CD4-positive, alpha-beta T cell treated with Interferon gamma for 1 hour (primary cell): Measurements from ENCODE around the gene CCDC27.

ENCODE experiments used
- DNase-seq: peaks from one replicate; pipeline ENCODE4 v3.0.0-alpha.2; 2020

The CCDC27 gene

GRCh38 chr1:3777647-3778589 is 25.7 kb downstream of the CCDC27 start:
- no peak for DNase-seq

GRCh38 chr1:3778590-3779264 is 26.5 kb downstream of the CCDC27 start:
- DNase-seq: no peak

- no peak for DNase-seq
Observed at GRCh38 chr1:3779265-3779911, 27.1 kb downstream of the CCDC27 start.

- no peak for DNase-seq
Observed at GRCh38 chr1:3779912-3780416, 27.7 kb downstream of the CCDC27 start.

- no peak for DNase-seq
Observed at GRCh38 chr1:3780901-3781300, 28.7 kb downstream of the CCDC27 start.

- no peak for DNase-seq
Observed at GRCh38 chr1:3783651-3784474, 31.6 kb downstream of the CCDC27 start.

- DNase-seq: no peak
Observed at GRCh38 chr1:3785045-3785444, 32.8 kb downstream of the CCDC27 start.

- no peak for DNase-seq
Observed at GRCh38 chr1:3785456-3786157, 33.4 kb downstream of the CCDC27 start.

GRCh38 chr1:3786468-3787348 is 34.5 kb downstream of the CCDC27 start:
- DNase-seq: no peak

- peak; percentile 13 for DNase-seq
Observed at GRCh38 chr1:3787349-3787715, 35.1 kb downstream of the CCDC27 start.

- DNase-seq: no peak
Observed at GRCh38 chr1:3787745-3788605, 35.7 kb downstream of the CCDC27 start.

GRCh38 chr1:3788756-3789420 is 36.6 kb downstream of the CCDC27 start:
- no peak for DNase-seq

- DNase-seq: no peak
Observed at GRCh38 chr1:3789421-3790300, 37.4 kb downstream of the CCDC27 start.

- DNase-seq: no peak
Observed at GRCh38 chr1:3790500-3790923, 38.3 kb downstream of the CCDC27 start.

GRCh38 chr1:3790952-3791351 is 38.7 kb downstream of the CCDC27 start:
- no peak for DNase-seq

- DNase-seq: no peak
Observed at GRCh38 chr1:3795453-3796214, 43.4 kb downstream of the CCDC27 start.
